ENCODE measurements around the gene CPEB4. TPM values are rescaled to one million over a fixed set of nuclear protein-coding genes. Genes with fewer than 3 reads are reported as not detected.

The CPEB4 gene
- total and polyA plus RNA-seq, 9 of the 15 experiments (the other 6 are each of a cell fraction or from before 2014, with no cell fraction given), result 7.4 to 21.3 (median 12.4) TPM

GRCh38 chr5:173944511-173944910 is 56.4 kb downstream of the CPEB4 start:
- DNase-seq (ENCODE audit: extremely low read depth in 1 of 4, low spot score in 3 of 4) (no peak), ATAC-seq (no peak), FAIRE-seq (no peak)
- H3K9me3 ChIP-seq (replicated peaks; ENCODE audit: control insufficient read depth, insufficient read depth, low read depth, low read length), result no peaks in the 10 kb centered on the region
- no TSS peak for BruUV-seq (replicated peaks)
- H3K4me1 ChIP-seq (replicated peaks in 1 of 2; ENCODE audit: control insufficient read depth in 2 of 2, insufficient read depth in 2 of 2, low read length in 2 of 2), result no peaks in the 10 kb centered on the region
- H4K20me1 ChIP-seq (replicated peaks; ENCODE audit: control insufficient read depth, insufficient read depth, low read length), result no peaks in the 10 kb centered on the region
- CTCF ChIA-PET (ENCODE audit: low intra/inter-chr PET ratio), result no interaction called here
- 87% methylated on average over 2 of the region's 2 CpGs for WGBS (ENCODE audit: insufficient coverage, low coverage, missing lambda C conversion rate)
- H3K27ac ChIP-seq (ENCODE audit: extremely low read depth, low read depth, low read length), result no peak overlapping the region
- in situ Hi-C loops (cut with MboI), result no loop called here
- H3K36me3 ChIP-seq (ENCODE audit: control insufficient read depth, insufficient read depth, low read length), result peaks cover 53% of the 10 kb centered on the region
- no peak overlapping the region for H3K9ac ChIP-seq (ENCODE audit: insufficient read depth in 1 of 2, low read depth in 2 of 2, low read length in 2 of 2)
- POLR2A ChIA-PET, result interaction anchor here (0.8 to 1.4 kb wide), 2 partner anchors 10 kb away, joined by 3 read pairs; no protein-coding TSS in a partner anchor
- no peaks in the 10 kb centered on the region for H3K79me2 ChIP-seq (ENCODE audit: control insufficient read depth, insufficient read depth, low read length)
- no peak overlapping the region for H2AFZ ChIP-seq (ENCODE audit: low read depth, low read length)
- H3K27me3 ChIP-seq (ENCODE audit: control insufficient read depth in 2 of 2, insufficient read depth in 2 of 2, low read length in 2 of 2), result no peaks in the 10 kb centered on the region
- H3K4me2 ChIP-seq (ENCODE audit: insufficient read depth, low read length), result no peak overlapping the region
- peaks cover 3% of the 10 kb centered on the region for H3K9me1 ChIP-seq (ENCODE audit: control insufficient read depth, insufficient read depth, low read length)
- TF ChIP-seq MBD2 (IDR thresholded peaks at IDR 0.05; ENCODE audit: borderline replicate concordance, low read depth) (no peak), ZNF174 (CRISPR knock-in tag; IDR thresholded peaks at IDR 0.05) (no peak), HMGXB4 (CRISPR knock-in tag; IDR thresholded peaks at IDR 0.05) (no peak), RBFOX2 (IDR thresholded peaks at IDR 0.05; ENCODE audit: low read depth, low read length) (no peak), TAF1 (IDR thresholded peaks at IDR 0.05; ENCODE audit: control insufficient read depth, extremely low read depth, insufficient read depth, low read length, severe bottlenecking) (no peak), KLF1 (tag; IDR thresholded peaks at IDR 0.05) (no peak), SP1 (CRISPR knock-in tag; IDR thresholded peaks at IDR 0.05) (no peak), ZNF707 (CRISPR knock-in tag; conservative IDR thresholded peaks at IDR 0.05) (no peak), ZNF280B (CRISPR knock-in tag; IDR thresholded peaks at IDR 0.05) (no peak), TRIM28 (IDR thresholded peaks at IDR 0.05) (no peak), ZNF75A (CRISPR knock-in tag; IDR thresholded peaks at IDR 0.05) (no peak), PHB2 (IDR thresholded peaks at IDR 0.05; ENCODE audit: low read depth) (no peak), SAFB (IDR thresholded peaks at IDR 0.05; ENCODE audit: borderline replicate concordance, low read depth, low read length) (no peak), ZNF239 (CRISPR knock-in tag; IDR thresholded peaks at IDR 0.05) (no peak), CBX8 (IDR thresholded peaks at IDR 0.05; ENCODE audit: borderline replicate concordance, extremely low read depth, low read depth, low read length, poor library complexity, severe bottlenecking) (no peak), MTA3 (IDR thresholded peaks at IDR 0.05; ENCODE audit: borderline replicate concordance) (no peak)
- TF ChIP-seq, protein P1, sequence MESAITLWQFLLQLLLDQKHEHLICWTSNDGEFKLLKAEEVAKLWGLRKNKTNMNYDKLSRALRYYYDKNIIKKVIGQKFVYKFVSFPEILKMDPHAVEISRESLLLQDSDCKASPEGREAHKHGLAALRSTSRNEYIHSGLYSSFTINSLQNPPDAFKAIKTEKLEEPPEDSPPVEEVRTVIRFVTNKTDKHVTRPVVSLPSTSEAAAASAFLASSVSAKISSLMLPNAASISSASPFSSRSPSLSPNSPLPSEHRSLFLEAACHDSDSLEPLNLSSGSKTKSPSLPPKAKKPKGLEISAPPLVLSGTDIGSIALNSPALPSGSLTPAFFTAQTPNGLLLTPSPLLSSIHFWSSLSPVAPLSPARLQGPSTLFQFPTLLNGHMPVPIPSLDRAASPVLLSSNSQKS (CRISPR knock-in tag; IDR thresholded peaks at IDR 0.05), result no peak
- no peak overlapping the region for H3K4me3 ChIP-seq
- intact Hi-C loops (cut with micrococcal nuclease), result no loop called here
